NCI-H187 (cell line): ENCODE data around the gene ZDHHC17.
"Not testable (repeated sequence)": the region's sequence is repeated elsewhere in the genome, so short reads cannot be mapped to it uniquely, and the experiment has no call there.

Experiments
- DNase-seq, 2 experiments: peaks; one replicate each; lab custom pipeline; 2025; lab: John Stamatoyannopoulos, UW

The ZDHHC17 gene

DNA sequence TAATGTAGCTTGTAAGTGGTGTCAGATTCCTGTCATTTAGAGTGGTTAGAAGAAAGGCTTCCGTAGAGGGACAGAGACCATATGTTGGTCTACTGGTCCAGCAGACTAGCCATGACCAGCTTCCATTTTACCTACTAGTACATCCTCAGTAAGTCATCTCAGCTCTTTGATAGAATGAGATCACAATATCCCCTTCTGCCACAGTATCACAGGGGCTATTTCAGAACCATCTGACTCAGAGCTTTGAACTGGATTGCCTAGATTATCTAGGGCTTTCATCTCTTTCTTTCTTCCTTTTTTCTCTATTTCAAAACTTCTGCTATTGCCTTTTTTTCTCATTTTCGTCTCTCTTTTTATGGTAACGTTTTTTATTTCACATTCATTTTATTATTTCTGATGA is 4.7 kb downstream of the ZDHHC17 start:
- no peak for DNase-seq

- no peak for DNase-seq
Measured at GRCh38 chr12:76777765-76778216, 13.9 kb downstream of the ZDHHC17 start.

GRCh38 chr12:76778364-76778763 is 14.4 kb downstream of the ZDHHC17 start:
- no peak for DNase-seq

GRCh38 chr12:76779310-76779709 is 15.4 kb downstream of the ZDHHC17 start:
- DNase-seq = not testable (repeated sequence)

GRCh38 chr12:76781321-76781720 is 17.4 kb downstream of the ZDHHC17 start:
- DNase-seq = no peak

DNA sequence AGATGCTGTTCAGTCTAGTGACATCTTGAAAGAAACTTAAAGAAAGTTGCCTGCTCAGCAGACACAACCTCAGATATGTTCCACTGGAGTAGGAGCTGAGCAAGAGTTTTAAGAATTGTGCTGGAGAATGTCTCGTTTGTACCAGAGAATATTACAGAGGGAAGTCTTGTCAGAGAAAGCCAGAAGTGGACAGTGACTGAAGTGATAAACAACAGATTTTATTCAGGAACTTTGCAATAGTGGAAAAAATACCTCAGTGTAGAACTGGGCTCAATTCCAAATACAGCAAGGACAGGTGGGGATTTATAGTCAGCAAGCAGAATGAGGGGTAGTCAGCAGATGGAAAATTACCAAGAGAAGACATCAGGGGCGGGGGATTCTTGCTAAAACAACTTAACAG is 18.6 kb downstream of the ZDHHC17 start:
- no peak for DNase-seq

DNA sequence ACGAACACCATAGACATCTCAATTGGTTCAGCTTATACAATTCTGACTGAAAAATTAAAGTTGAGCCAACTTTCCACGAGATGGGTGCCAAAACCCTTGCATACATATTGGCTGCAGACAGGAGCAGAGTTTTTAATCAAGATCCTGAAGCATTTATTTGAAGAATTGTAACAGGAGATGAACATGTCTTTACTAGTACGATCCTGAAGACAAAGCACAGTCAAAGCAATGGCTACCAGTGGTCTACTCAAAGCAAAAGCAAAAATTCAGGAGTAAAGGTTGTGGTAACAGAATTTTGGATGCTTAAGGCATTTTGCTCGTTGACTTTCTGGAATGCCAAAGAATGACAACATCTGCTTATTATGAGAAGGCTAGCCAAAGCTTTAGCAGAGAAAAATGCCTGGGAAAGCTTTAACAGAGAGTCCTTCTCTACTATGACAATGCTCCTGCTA is 20.7 kb downstream of the ZDHHC17 start:
- DNase-seq = no peak

GRCh38 chr12:76785407-76785806 is 21.5 kb downstream of the ZDHHC17 start:
- DNase-seq = no peak

DNA sequence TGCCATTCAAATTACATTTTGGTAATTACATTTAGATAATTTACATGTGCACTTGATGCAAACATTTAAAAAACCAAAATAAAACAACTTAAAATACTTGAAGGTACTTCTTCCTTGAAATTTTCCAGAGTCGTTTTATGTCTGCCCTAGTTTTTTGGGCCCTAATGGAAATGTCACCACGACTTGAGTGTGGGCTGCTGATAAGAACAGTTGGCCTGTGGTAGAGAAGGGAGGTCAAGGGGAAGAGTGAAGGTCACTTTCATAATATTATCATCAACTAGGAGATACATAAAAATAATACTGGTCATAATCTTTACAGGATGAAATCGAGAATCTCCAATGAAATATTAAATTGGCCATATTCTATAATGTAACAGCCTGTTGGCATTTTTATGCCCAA is 23.1 kb downstream of the ZDHHC17 start:
- no peak for DNase-seq

DNA sequence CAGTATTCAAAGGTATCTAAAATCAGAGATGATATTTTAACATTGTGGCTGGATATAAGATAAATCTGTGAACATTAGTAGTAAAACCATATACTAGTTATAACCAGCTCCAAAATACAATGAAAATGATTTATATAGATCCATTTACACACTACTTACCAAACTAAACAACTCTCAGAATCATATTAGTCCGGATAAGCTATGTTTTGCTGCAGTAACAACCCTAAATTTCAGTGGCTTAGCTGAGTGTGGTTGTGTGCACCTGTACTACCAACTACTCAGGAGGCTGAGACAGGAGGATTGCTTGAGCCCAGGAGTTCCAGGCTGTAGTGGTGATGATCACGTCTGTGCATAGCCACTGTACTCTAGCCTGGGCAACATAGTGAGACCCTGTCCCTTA is 23.8 kb downstream of the ZDHHC17 start:
- no peak for DNase-seq

- no peak for DNase-seq
Measured at GRCh38 chr12:76789335-76790050, 25.6 kb downstream of the ZDHHC17 start.

GRCh38 chr12:76790564-76791552 is 26.9 kb downstream of the ZDHHC17 start:
- DNase-seq = no peak

GRCh38 chr12:76792828-76793227 is 28.9 kb downstream of the ZDHHC17 start:
- no peak for DNase-seq

- no peak for DNase-seq
Measured at GRCh38 chr12:76798864-76799263, 34.9 kb downstream of the ZDHHC17 start.

GRCh38 chr12:76799362-76799761 is 35.4 kb downstream of the ZDHHC17 start:
- DNase-seq = no peak

DNA sequence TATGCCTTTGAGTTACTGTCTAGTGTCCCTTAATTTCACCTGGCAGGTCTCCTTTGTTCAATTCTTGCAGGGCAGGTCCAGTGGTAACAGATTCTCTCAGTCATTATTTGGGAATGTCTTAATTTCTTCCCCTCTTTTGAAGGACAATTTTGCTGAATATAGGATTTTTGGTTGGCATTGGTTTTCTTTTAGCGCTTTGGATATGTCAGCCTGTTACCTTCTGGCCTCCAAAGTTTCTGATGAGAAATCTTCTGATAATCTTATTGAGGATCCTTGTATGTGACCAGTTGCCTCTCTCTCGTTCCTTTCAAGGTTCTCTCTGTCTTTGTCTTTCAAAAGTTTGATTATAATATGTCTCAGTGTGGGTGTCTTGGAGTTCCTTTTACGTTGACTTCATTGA is 38.1 kb downstream of the ZDHHC17 start:
- no peak for DNase-seq

GRCh38 chr12:76804435-76804976 is 40.6 kb downstream of the ZDHHC17 start:
- no peak for DNase-seq

DNA sequence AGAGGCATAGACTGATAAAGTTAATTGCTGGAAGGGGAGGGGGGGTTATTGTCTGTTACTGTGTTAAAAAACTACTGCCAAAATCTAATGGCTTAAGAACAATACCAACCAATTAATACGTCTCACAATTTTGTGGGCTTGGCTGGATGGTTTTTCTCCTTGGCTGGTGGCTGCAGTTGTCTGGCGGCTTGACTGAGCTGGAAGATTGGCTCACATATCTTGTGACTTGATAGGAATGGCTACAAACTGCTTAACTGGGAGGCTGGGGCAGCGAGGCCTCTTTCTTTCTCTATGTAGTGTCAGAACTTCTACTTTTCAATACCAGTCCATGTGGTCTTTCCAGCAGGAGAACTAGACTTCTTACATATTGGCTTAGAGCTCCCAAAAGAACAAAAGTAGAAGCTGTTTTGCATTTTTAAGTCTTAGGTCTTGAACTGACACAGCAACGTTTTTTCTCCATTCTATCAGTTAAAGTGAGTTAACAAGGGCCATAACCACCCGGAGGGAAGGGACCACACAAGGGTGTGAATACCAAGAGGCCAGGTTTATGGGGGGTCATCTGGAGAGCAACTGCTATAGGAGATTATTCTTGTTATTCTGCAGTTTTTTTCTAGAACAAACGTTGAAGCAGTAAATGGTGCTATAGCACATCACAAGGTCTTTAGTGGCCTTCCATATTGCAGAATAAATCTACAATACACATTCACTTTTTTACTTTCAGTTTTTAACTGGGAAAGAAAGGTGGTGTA is 46.9 kb downstream of the ZDHHC17 start:
- no peak for DNase-seq

DNA sequence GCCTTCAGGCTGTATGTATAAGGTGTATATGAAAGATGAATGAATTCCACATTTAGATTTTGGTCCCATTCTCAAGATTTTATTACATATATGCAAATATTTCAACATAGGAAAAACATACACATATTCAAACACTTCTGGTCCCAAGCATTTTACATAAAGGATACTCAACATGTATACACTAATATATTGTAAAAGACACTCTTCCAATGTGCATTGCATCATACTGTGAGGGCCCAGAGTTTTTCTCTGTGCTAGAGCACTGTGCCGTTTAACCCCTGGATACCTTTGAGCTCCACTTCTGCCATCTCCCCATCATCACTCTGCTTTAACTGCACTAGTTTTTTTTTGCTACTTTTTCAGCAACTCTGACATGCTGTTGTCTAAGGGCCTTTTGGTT is 48.1 kb downstream of the ZDHHC17 start:
- no peak for DNase-seq

- no peak for DNase-seq
Measured at GRCh38 chr12:76813265-76813664, 49.4 kb downstream of the ZDHHC17 start.

DNA sequence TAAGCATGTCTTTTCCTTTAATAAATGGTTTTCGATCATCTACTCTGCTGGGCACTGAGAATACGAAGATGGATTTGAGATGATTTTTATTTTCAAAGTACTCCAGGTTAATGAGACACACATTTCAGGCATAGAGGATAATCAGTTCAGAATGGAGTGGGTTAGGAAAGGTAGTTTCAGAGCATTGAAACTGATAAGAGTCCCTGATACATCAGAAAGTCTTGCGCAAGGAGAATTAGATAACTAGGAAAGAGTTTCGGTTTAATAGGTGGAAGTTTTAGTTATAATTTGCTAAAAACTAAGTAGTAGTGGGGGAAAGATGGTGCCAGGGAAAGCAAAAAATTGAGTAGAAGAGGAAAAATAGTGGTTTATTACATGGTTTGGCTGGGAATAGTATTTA is 50.1 kb downstream of the ZDHHC17 start:
- no peak for DNase-seq
